ENCODE measurements around the gene MIXL1. TPM values are rescaled to one million over a fixed set of nuclear protein-coding genes. Genes with fewer than 3 reads are reported as not detected.
"Not testable (repeated sequence)": the region's sequence is repeated elsewhere in the genome, so short reads cannot be mapped to it uniquely, and the experiment has no call there.

MIXL1 gene
- total and polyA plus RNA-seq, 2 experiments from 2014 or later, result not detected

DNA sequence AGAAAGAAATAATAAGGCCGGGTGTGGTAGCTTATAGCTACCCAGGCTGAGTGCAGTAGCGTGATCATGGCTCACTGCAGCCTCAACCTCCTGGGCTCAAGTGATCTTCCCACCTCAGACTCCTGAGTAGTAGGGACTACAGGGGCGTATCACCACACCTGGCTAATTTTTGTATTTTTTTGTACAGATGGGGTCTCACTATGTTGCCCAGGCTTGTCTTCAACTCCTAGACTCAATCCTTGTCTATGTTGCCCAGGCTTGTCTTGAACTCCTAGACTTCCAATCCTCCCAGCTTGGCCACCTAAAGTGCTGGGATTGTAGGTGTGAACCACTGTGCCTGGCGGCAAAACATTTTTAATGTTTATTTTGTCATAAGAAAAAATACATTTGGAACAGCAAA, 30.5 kb downstream of the MIXL1 start:
- no peak overlapping the region for H3K4me2 ChIP-seq (ENCODE audit: unreplicated experiment)
- H3F3A ChIP-seq (ENCODE audit: insufficient read depth), result no peaks in the 10 kb centered on the region
- H3K27ac ChIP-seq, result no peak overlapping the region
- H3K27me3 ChIP-seq (replicated peaks; ENCODE audit: insufficient read depth), result no peaks in the 10 kb centered on the region
- no peaks in the 10 kb centered on the region for H3K4me1 ChIP-seq (ENCODE audit: insufficient read depth)
- no peak overlapping the region for H3K9ac ChIP-seq
- H3K9me2 ChIP-seq (ENCODE audit: insufficient read depth), result no peaks in the 10 kb centered on the region
- H3K79me2 ChIP-seq (ENCODE audit: insufficient read depth), result no peaks in the 10 kb centered on the region
- 96% methylated on average over 3 to 4 of the region's 4 CpGs for WGBS, 2 experiments (ENCODE audit: low coverage in 1 of 2, low lambda C conversion rate in 2 of 2, missing lambda C conversion rate in 2 of 2)
- in situ Hi-C loops (cut with MboI), result no loop called here
- H4K20me1 ChIP-seq (ENCODE audit: insufficient read depth), result no peaks in the 10 kb centered on the region
- H2AFZ ChIP-seq, result no peak overlapping the region
- no peak for TF ChIP-seq EZH2phosphoT487 (IDR thresholded peaks at IDR 0.05; ENCODE audit: insufficient read depth, low read depth)
- no peak for TF ChIP-seq EZH2 (IDR thresholded peaks at IDR 0.05; ENCODE audit: insufficient read depth, poor library complexity, severe bottlenecking)
- no peak for DNase-seq
- no peaks in the 10 kb centered on the region for H3K36me3 ChIP-seq (ENCODE audit: low read depth)
- no peak overlapping the region for H3K4me3 ChIP-seq
- no peaks in the 10 kb centered on the region for H3K9me3 ChIP-seq (ENCODE audit: low read depth)

DNA sequence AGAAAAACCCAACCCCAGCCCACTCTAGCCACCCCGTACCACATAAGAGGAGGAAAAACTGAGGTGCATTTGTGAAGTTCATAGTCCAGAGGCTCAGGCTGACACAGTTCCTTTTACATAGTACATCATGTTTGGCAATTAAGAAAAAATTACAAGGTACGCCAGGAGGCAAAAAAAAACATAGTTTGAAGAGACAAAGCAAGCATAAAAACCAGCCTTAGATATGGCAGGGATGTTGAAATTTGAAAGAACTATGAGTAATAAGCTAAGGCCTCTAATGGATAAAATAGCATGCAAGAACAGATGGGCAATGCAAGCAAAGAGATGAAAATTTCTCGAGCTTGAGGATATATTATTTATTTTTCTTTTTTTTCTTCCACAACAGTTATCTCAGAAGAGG, 31.9 kb downstream of the MIXL1 start:
- peaks cover 11% of the 10 kb centered on the region; the same call in 1 of the 2 replicates for H3K36me3 ChIP-seq (ENCODE audit: low read depth)
- H3K9ac ChIP-seq, result no peak overlapping the region
- H4K20me1 ChIP-seq (ENCODE audit: insufficient read depth), result no peaks in the 10 kb centered on the region
- in situ Hi-C loops (cut with MboI), result no loop called here
- TF ChIP-seq EZH2 (IDR thresholded peaks at IDR 0.05; ENCODE audit: insufficient read depth, poor library complexity, severe bottlenecking), result no peak
- TF ChIP-seq EZH2phosphoT487 (IDR thresholded peaks at IDR 0.05; ENCODE audit: insufficient read depth, low read depth), result no peak
- H3K4me3 ChIP-seq, result no peak overlapping the region
- no peaks in the 10 kb centered on the region for H3K9me2 ChIP-seq (ENCODE audit: insufficient read depth)
- H3K9me3 ChIP-seq (ENCODE audit: low read depth), result no peaks in the 10 kb centered on the region
- H3K79me2 ChIP-seq (ENCODE audit: insufficient read depth), result no peaks in the 10 kb centered on the region
- peak; percentile 7 for DNase-seq
- no peak overlapping the region for H3K27ac ChIP-seq
- H2AFZ ChIP-seq, result no peak overlapping the region
- H3K27me3 ChIP-seq (replicated peaks; ENCODE audit: insufficient read depth), result no peaks in the 10 kb centered on the region
- WGBS, 2 experiments (ENCODE audit: low coverage in 1 of 2, low lambda C conversion rate in 2 of 2, missing lambda C conversion rate in 2 of 2), result 95 to 97% methylated on average over 3 of the region's 3 CpGs
- H3K4me1 ChIP-seq (ENCODE audit: insufficient read depth), result no peaks in the 10 kb centered on the region
- no peak overlapping the region for H3K4me2 ChIP-seq (ENCODE audit: unreplicated experiment)
- H3F3A ChIP-seq (ENCODE audit: insufficient read depth), result no peaks in the 10 kb centered on the region

DNA sequence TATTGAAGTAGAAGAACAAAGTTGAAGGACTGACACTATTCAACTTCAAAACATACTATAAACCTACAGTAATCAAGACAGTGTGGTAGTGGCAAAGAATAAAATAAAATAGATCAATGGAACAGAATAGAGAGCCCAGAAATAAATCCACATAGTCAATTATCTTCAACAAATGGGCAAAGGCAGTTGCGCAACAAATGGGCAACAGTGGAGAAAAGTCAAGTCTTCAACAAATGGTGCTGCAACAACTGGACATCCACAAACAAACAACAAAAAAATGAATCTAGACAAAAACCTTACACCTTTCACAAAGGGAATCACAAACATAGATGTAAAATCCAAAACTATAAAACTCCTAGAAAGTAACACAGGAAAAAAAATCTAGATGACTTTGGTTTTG, 38.4 kb downstream of the MIXL1 start:
- Histone ChIP-seq H3K79me2 (ENCODE audit: insufficient read depth) (no peaks in the 10 kb centered on the region), H3K27me3 (replicated peaks; ENCODE audit: insufficient read depth) (no peaks in the 10 kb centered on the region), H2AFZ (no peak overlapping the region), H3F3A (ENCODE audit: insufficient read depth) (no peaks in the 10 kb centered on the region), H3K36me3 (ENCODE audit: low read depth) (peaks cover 11% of the 10 kb centered on the region; the same call in 1 of the 2 replicates), H3K9ac (no peak overlapping the region), H3K4me2 (ENCODE audit: unreplicated experiment) (no peak overlapping the region), H3K27ac (no peak overlapping the region), H3K4me3 (no peak overlapping the region), H3K9me2 (ENCODE audit: insufficient read depth) (no peaks in the 10 kb centered on the region), H4K20me1 (ENCODE audit: insufficient read depth) (no peaks in the 10 kb centered on the region), H3K9me3 (ENCODE audit: low read depth) (no peaks in the 10 kb centered on the region), H3K4me1 (ENCODE audit: insufficient read depth) (no peaks in the 10 kb centered on the region)
- DNase-seq, result no peak
- in situ Hi-C loops (cut with MboI), result no loop called here
- WGBS, 2 experiments (ENCODE audit: low coverage in 1 of 2, low lambda C conversion rate in 2 of 2, missing lambda C conversion rate in 2 of 2), result 97 to 100% methylated on average over 1 of the region's 1 CpG
- TF ChIP-seq EZH2phosphoT487 (IDR thresholded peaks at IDR 0.05; ENCODE audit: insufficient read depth, low read depth), result no peak

DNA sequence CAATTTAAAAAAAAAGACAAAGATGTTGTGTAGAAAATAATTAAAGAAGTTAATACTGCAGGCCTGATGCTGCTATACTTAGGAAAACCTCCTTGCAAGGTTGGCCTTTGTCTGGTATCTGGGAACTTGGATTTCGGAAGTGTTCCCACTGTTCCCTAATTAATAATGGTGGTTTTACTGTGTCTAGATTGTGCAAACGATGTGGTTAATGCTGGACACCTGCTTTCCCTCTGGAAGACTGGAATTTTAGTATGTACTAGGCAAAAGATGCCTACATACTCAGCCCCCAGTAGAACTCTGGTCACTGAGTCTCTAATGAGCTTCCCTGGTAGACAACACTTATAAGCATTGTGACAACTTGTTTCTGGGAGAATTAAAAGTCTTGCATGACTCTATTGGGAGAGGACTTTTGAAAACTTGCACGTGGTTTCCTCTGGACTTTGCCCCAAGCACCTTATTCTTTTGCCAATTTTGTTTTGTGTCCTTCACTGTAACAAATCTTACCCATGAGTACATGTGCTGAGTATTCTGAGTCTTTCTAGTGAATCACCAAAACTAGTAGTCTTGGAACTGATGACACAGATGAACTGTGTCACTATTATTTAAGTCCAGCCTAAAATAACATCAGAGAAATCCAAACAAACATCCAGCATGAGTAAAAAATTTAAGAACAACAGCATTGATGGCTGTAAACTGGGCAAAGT, 45.1 kb downstream of the MIXL1 start:
- Histone ChIP-seq H3F3A (ENCODE audit: insufficient read depth) (peaks cover 8% of the 10 kb centered on the region; the same call in 1 of the 2 replicates), H3K9ac (no peak overlapping the region), H3K4me2 (ENCODE audit: unreplicated experiment) (no peak overlapping the region), H3K27me3 (replicated peaks; ENCODE audit: insufficient read depth) (no peaks in the 10 kb centered on the region), H3K9me3 (ENCODE audit: low read depth) (no peaks in the 10 kb centered on the region), H4K20me1 (ENCODE audit: insufficient read depth) (no peaks in the 10 kb centered on the region), H3K9me2 (ENCODE audit: insufficient read depth) (no peaks in the 10 kb centered on the region), H3K36me3 (ENCODE audit: low read depth) (no peaks in the 10 kb centered on the region), H3K27ac (no peak overlapping the region), H2AFZ (no peak overlapping the region), H3K4me3 (no peak overlapping the region), H3K4me1 (ENCODE audit: insufficient read depth) (peaks cover 10% of the 10 kb centered on the region; the same call in 1 of the 2 replicates), H3K79me2 (ENCODE audit: insufficient read depth) (no peaks in the 10 kb centered on the region)
- in situ Hi-C loops (cut with MboI), result no loop called here
- TF ChIP-seq EZH2 (IDR thresholded peaks at IDR 0.05; ENCODE audit: insufficient read depth, poor library complexity, severe bottlenecking) (no peak), EZH2phosphoT487 (IDR thresholded peaks at IDR 0.05; ENCODE audit: insufficient read depth, low read depth) (no peak)
- DNase-seq, result peak; percentile 69
- 54 to 62% methylated on average over 3 of the region's 3 CpGs for WGBS, 2 experiments (ENCODE audit: low coverage in 1 of 2, low lambda C conversion rate in 2 of 2, missing lambda C conversion rate in 2 of 2)

DNA sequence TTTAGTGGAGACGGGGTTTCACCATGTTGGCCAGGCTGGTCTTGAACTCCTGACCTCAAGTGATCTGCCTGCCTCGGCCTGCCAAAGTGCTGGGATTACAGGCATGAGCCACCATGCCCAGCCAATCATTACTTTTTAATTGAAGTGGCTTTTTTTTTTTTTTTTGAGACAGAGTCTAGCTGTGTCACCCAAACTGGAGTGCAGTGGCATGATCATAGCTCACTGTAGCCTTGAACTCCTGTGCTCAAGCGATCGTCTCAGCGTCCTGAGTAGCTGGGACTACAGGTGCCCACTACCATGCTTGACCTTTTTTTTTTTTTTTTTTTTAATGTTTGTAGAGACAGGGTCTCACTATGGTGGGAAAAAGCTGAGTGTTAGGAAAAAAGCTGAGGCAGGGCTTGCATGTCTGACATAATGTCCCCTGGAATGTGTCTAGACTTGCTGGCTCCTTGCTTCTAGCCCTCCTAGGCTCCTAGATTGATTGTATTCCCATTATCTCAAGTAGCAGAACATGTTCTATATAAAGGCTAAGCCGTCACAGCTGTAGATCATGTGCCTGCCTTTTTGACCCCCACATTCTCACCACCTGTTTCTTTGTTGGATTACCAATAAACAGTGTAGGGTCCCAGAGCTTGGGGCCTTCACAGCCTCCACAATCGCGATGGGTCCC, 48.9 kb downstream of the MIXL1 start:
- DNase-seq; H3F3A ChIP-seq (ENCODE audit: insufficient read depth); H3K4me2 ChIP-seq (ENCODE audit: unreplicated experiment); H3K4me3 ChIP-seq; H4K20me1 ChIP-seq (ENCODE audit: insufficient read depth); H3K27ac ChIP-seq; H3K9me2 ChIP-seq (ENCODE audit: insufficient read depth); H3K27me3 ChIP-seq (replicated peaks; ENCODE audit: insufficient read depth); H3K9ac ChIP-seq; H2AFZ ChIP-seq; H3K36me3 ChIP-seq (ENCODE audit: low read depth); H3K79me2 ChIP-seq (ENCODE audit: insufficient read depth); in situ Hi-C loops (cut with MboI); H3K9me3 ChIP-seq (ENCODE audit: low read depth): not testable (repeated sequence)
- WGBS, 2 experiments (ENCODE audit: low coverage in 1 of 2, low lambda C conversion rate in 2 of 2, missing lambda C conversion rate in 2 of 2), result 77 to 78% methylated on average over 8 of the region's 8 CpGs
- peaks cover 10% of the 10 kb centered on the region; the same call in 1 of the 2 replicates for H3K4me1 ChIP-seq (ENCODE audit: insufficient read depth)
